Inferior parietal cortex (tissue), 1 donor: ENCODE results near the gene RTL5.
A peak's percentile ranks its signal among the peaks of the same experiment; 100 is the strongest.

Source experiments
- DNase-seq: peaks from one replicate; pipeline ENCODE4 v3.0.0-alpha.2; 2016; ENCODE audit errors: extremely low spot score

RTL5 gene

GRCh38 chrX:72130156-72130761, 1.5 kb downstream of the RTL5 start:
- no peak for DNase-seq

- no peak for DNase-seq
These were observed 2.1 kb downstream of the RTL5 start for GRCh38 chrX:72129661-72130060.

GRCh38 chrX:72128881-72129280, 2.8 kb downstream of the RTL5 start:
- DNase-seq, result no peak

- DNase-seq, result no peak
These were observed 3.4 kb downstream of the RTL5 start for GRCh38 chrX:72128183-72128834.

GRCh38 chrX:72127332-72127731, 4.4 kb downstream of the RTL5 start:
- no peak for DNase-seq

GRCh38 chrX:72126539-72127140, 5.1 kb downstream of the RTL5 start:
- DNase-seq, result peak; percentile 75

GRCh38 chrX:72126048-72126415, 5.7 kb downstream of the RTL5 start:
- no peak for DNase-seq

GRCh38 chrX:72125331-72126047, 6.2 kb downstream of the RTL5 start:
- DNase-seq, result no peak

GRCh38 chrX:72124540-72125201, 7.0 kb downstream of the RTL5 start:
- DNase-seq, result no peak

- DNase-seq, result no peak
These were observed 8.1 kb downstream of the RTL5 start for GRCh38 chrX:72123471-72124185.

GRCh38 chrX:72122621-72123337, 8.9 kb downstream of the RTL5 start:
- no peak for DNase-seq

- no peak for DNase-seq
These were observed 10.3 kb downstream of the RTL5 start for GRCh38 chrX:72121383-72121782.

GRCh38 chrX:72120837-72121236, 10.9 kb downstream of the RTL5 start:
- DNase-seq, result no peak

- DNase-seq, result no peak
These were observed 14.0 kb downstream of the RTL5 start for GRCh38 chrX:72117636-72118210.

GRCh38 chrX:72115380-72115779, 16.3 kb downstream of the RTL5 start:
- no peak for DNase-seq

GRCh38 chrX:72114807-72115206, 16.9 kb downstream of the RTL5 start:
- no peak for DNase-seq

GRCh38 chrX:72114306-72114705, 17.4 kb downstream of the RTL5 start:
- no peak for DNase-seq

GRCh38 chrX:72113461-72113860, 18.3 kb downstream of the RTL5 start:
- DNase-seq, result no peak

GRCh38 chrX:72110876-72111708, 20.6 kb downstream of the RTL5 start:
- DNase-seq, result no peak
